H1 (cell line): ENCODE results near the gene NRIP2. TPM values are rescaled to one million over a fixed set of nuclear protein-coding genes. Genes with fewer than 3 reads are reported as not detected.

ENCODE experiments used
- CTCF ChIA-PET: fragments of 300-600 bp; sonication (Branson Sonifier 250); formaldehyde crosslinking; loops from one replicate; lab custom pipeline; 2021; ENCODE audit not compliant: partially characterized antibody; lab: Charles Lee
- POLR2A ChIA-PET: fragments of 300-600 bp; sonication (Branson Sonifier 250); formaldehyde crosslinking; loops from one replicate; lab custom pipeline; 2021; ENCODE audit warnings: inconsistent platforms; ENCODE audit not compliant: partially characterized antibody; lab: Charles Lee
- DNase-seq, 2 experiments: peaks; one replicate each; pipeline versions ENCODE4 v3.0.0 to v3.0.0-alpha.2; 2010 to 2022; ENCODE audit warnings: low spot score in 2 of 2, low read depth in 1 of 2, mixed read lengths in 1 of 2
- FAIRE-seq: peaks from 2 replicates; lab custom pipeline; 2011; peaks lifted over from hg19 to GRCh38; lab: Jason Lieb, UNC
- H2AFZ ChIP-seq: 2 replicates; pipeline ENCODE4 v1.8.1; 2012; ENCODE audit warnings: low read length, inconsistent platforms
- H2AK5ac ChIP-seq: 2 replicates; pipeline ENCODE4 v1.6.1; 2013; ENCODE audit warnings: low read depth, low read length
- H2BK120ac ChIP-seq: replicated peaks from 2 replicates; pipeline ENCODE3; 2013; ENCODE audit warnings: low read depth, low read length, inconsistent platforms
- H2BK12ac ChIP-seq: 2 replicates; pipeline ENCODE4 v1.6.1; 2013; ENCODE audit warnings: low read depth, low read length
- H2BK15ac ChIP-seq: 2 replicates; pipeline ENCODE4 v1.6.1; 2013; ENCODE audit warnings: low read length
- H2BK20ac ChIP-seq: 2 replicates; pipeline ENCODE4 v1.6.1; 2013; ENCODE audit warnings: low read length
- H2BK5ac ChIP-seq: 2 replicates; pipeline ENCODE4 v1.6.1; 2013; ENCODE audit warnings: low read depth, low read length
- H3K14ac ChIP-seq: 2 replicates; pipeline ENCODE4 v1.6.1; 2013; ENCODE audit warnings: inconsistent platforms; ENCODE audit not compliant: insufficient read length
- H3K18ac ChIP-seq: 2 replicates; pipeline ENCODE4 v1.6.1; 2013; ENCODE audit warnings: low read length; ENCODE audit errors: extremely low read depth
- H3K23ac ChIP-seq: 2 replicates; pipeline ENCODE4 v1.6.1; 2013; ENCODE audit warnings: inconsistent platforms; ENCODE audit not compliant: insufficient read length
- H3K23me2 ChIP-seq: 2 replicates; pipeline ENCODE4 v1.6.1; 2013; ENCODE audit warnings: low read depth, low read length
- H3K27ac ChIP-seq: 2 replicates; pipeline ENCODE4 v1.6.1; 2011; ENCODE audit warnings: low read depth, low read length, inconsistent platforms
- H3K27me3 ChIP-seq, 4 experiments: replicated peaks in 1 of 4; 1 replicate in 1 of 4; 2 replicates in 3 of 4; pipeline versions ENCODE4 v1.6.1 to v1.8.1; 2011 to 2013; ENCODE audit warnings: low read length in 3 of 4, mild to moderate bottlenecking in 3 of 4, inconsistent platforms in 2 of 4, mixed read lengths in 2 of 4, moderate library complexity in 1 of 4; ENCODE audit not compliant: control insufficient read depth in 3 of 4, insufficient read depth in 3 of 4; ENCODE audit errors: extremely low read depth in 1 of 4
- H3K36me3 ChIP-seq, 4 experiments: 2 replicates each; pipeline versions ENCODE4 v1.6.1 to v1.8.1; 2011 to 2013; ENCODE audit warnings: mild to moderate bottlenecking in 4 of 4, low read length in 3 of 4, moderate library complexity in 2 of 4, control low read depth in 1 of 4, inconsistent platforms in 1 of 4; ENCODE audit not compliant: insufficient read depth in 4 of 4, control insufficient read depth in 2 of 4
- H3K4ac ChIP-seq: replicated peaks from 2 replicates; pipeline ENCODE3; 2013; ENCODE audit warnings: low read length, low read depth, mixed read lengths, inconsistent platforms; ENCODE audit not compliant: insufficient read length
- H3K4me1 ChIP-seq, 4 experiments: replicated peaks in 1 of 4; 1 replicate in 1 of 4; 2 replicates in 3 of 4; pipeline versions ENCODE4 v1.6.1 to v1.8.1; 2011 to 2013; ENCODE audit warnings: low read length in 3 of 4, inconsistent platforms in 2 of 4, mixed read lengths in 1 of 4; ENCODE audit not compliant: insufficient read depth in 4 of 4, control insufficient read depth in 3 of 4
- H3K4me2 ChIP-seq, 2 experiments: 2 replicates each; pipeline versions ENCODE4 v1.6.1 to v1.8.1; 2011 to 2013; ENCODE audit warnings: low read depth in 2 of 2, low read length in 2 of 2, control low read depth in 1 of 2, inconsistent platforms in 1 of 2, mild to moderate bottlenecking in 1 of 2; ENCODE audit not compliant: insufficient read depth in 1 of 2
- H3K4me3 ChIP-seq, 4 experiments: fragments of 200-600, 300-600 bp in 1 of 4; sonication (generic), shearing (Covaris generic), sonication (Bioruptor Twin) in 1 of 4; 2 replicates each; pipeline versions ENCODE4 v1.5.1 to v1.8.1; 2011 to 2016; ENCODE audit warnings: low read length in 4 of 4, low read depth in 3 of 4, control low read depth in 2 of 4, inconsistent platforms in 2 of 4, mild to moderate bottlenecking in 2 of 4, mixed read lengths in 1 of 4, moderate library complexity in 1 of 4; ENCODE audit not compliant: insufficient read depth in 2 of 4; ENCODE audit errors: extremely low read depth in 1 of 4
- H3K56ac ChIP-seq: replicated peaks from 2 replicates; pipeline ENCODE3; 2013; ENCODE audit warnings: low read depth, mild to moderate bottlenecking, mixed read lengths, low read length, inconsistent platforms; ENCODE audit not compliant: insufficient read length
- H3K79me1 ChIP-seq: 2 replicates; pipeline ENCODE4 v1.6.1; 2013; ENCODE audit warnings: low read depth, low read length, control low read depth
- H3K79me2 ChIP-seq, 2 experiments: 2 replicates each; pipeline versions ENCODE4 v1.6.1 to v1.8.1; 2012 to 2013; ENCODE audit warnings: low read length in 2 of 2, mild to moderate bottlenecking in 2 of 2, inconsistent platforms in 1 of 2; ENCODE audit not compliant: insufficient read depth in 2 of 2, control insufficient read depth in 1 of 2
- H3K9ac ChIP-seq, 4 experiments: replicated peaks in 1 of 4; 1 replicate in 1 of 4; 2 replicates in 3 of 4; pipeline versions ENCODE4 v1.6.1 to v1.8.1; 2011 to 2013; ENCODE audit warnings: low read depth in 3 of 4, low read length in 3 of 4, control low read depth in 2 of 4, mild to moderate bottlenecking in 2 of 4, moderate library complexity in 2 of 4, inconsistent platforms in 1 of 4; ENCODE audit errors: extremely low read depth in 1 of 4
- H3K9me3 ChIP-seq, 2 experiments: 2 replicates each; pipeline versions ENCODE4 v1.6.1 to v1.8.1; 2012 to 2013; ENCODE audit warnings: mild to moderate bottlenecking in 2 of 2, moderate library complexity in 2 of 2, control low read depth in 1 of 2, inconsistent platforms in 1 of 2, low read depth in 1 of 2, low read length in 1 of 2, mixed read lengths in 1 of 2; ENCODE audit not compliant: insufficient read depth in 2 of 2
- H4K20me1 ChIP-seq, 2 experiments: replicated peaks in 1 of 2; 2 replicates each; pipeline versions ENCODE3 to v1.8.1; 2011 to 2013; ENCODE audit warnings: inconsistent platforms in 2 of 2, low read length in 2 of 2, mild to moderate bottlenecking in 1 of 2; ENCODE audit not compliant: insufficient read depth in 2 of 2, control insufficient read depth in 1 of 2
- H4K5ac ChIP-seq: 2 replicates; pipeline ENCODE4 v1.6.1; 2013; ENCODE audit warnings: low read length, low read depth, mixed read lengths, inconsistent platforms; ENCODE audit not compliant: insufficient read length
- H4K8ac ChIP-seq: 2 replicates; pipeline ENCODE4 v1.8.0; 2013; ENCODE audit warnings: mild to moderate bottlenecking, moderate library complexity, low read length, inconsistent platforms; ENCODE audit not compliant: insufficient read depth; ENCODE audit errors: extremely low read depth
- H4K91ac ChIP-seq: replicated peaks from 2 replicates; pipeline ENCODE3; 2013; ENCODE audit warnings: low read length, mixed read lengths, inconsistent platforms; ENCODE audit not compliant: insufficient read length
- CBX5 ChIP-seq: fragments of 300-800, 300-1000 bp; sonication (generic); IDR thresholded peaks from 2 replicates; pipeline ENCODE4 v1.7.1; 2016; ENCODE audit warnings: antibody characterized with exemption, low read length, low read depth
- KDM4A ChIP-seq: IDR thresholded peaks from one replicate; pipeline ENCODE4 v1.7.1; 2012; ENCODE audit warnings: low read depth, mild to moderate bottlenecking, moderate library complexity, low read length, inconsistent platforms; ENCODE audit not compliant: severe bottlenecking
- SIX5 ChIP-seq: IDR thresholded peaks from 2 replicates; pipeline ENCODE4 v1.6.1; 2011; ENCODE audit warnings: mild to moderate bottlenecking, low read depth, low read length
- SP1 ChIP-seq: IDR thresholded peaks from 2 replicates; pipeline ENCODE4 v1.6.1; 2011; ENCODE audit warnings: low read depth, low read length
- TAF7 ChIP-seq: optimal IDR thresholded peaks from 2 replicates; pipeline ENCODE3; 2011; ENCODE audit warnings: low read depth, mild to moderate bottlenecking, inconsistent platforms, low read length, moderate library complexity, borderline replicate concordance
- WGBS, 2 experiments: shearing (Covaris generic) in 1 of 2; methylation state at CpG; one replicate each; pipeline versions ENCODE4 v1.1.6 to v1.1.7; 2013 to 2015; ENCODE audit warnings: low lambda C conversion rate in 2 of 2, mixed read lengths in 2 of 2, inconsistent platforms in 1 of 2, low coverage in 1 of 2, missing lambda C conversion rate in 1 of 2; ENCODE audit not compliant: insufficient replicate concordance in 2 of 2, insufficient coverage in 1 of 2, insufficient read length in 1 of 2; ENCODE audit errors: extremely low coverage in 1 of 2, missing lambda C conversion rate in 1 of 2; 5-methylcytosine and 5-hydroxymethylcytosine counted together
- polyA plus RNA-seq, 7 experiments: library from polyadenylated mRNA; depleted of rRNA in 3 of 7; stranded (reverse) in 5 of 7; unstranded in 2 of 7; fragments of >200 nt in 5 of 7; fragments of 200-250 nt in 2 of 7; gene quantifications; 1 replicate in 5 of 7; 2 replicates in 1 of 7; 4 replicates in 1 of 7; pipeline versions ENCODE4 v1.2.1 to v1.2.3, GENCODE V29; 2011 to 2013; ENCODE audit warnings: missing spikeins in 2 of 7, mixed read lengths in 2 of 7
- total RNA-seq: library from RNA; stranded (reverse); fragmentation: NEBNext Ultra II Directional; extraction: Animal tissue kit (Norgen Biotek cat#: 25700); gene quantifications from 2 replicates; pipeline ENCODE4 v1.2.1, GENCODE V29; 2021
- TF ChIP-seq, protein P1 (sequence below), 3 experiments: IDR thresholded peaks; 1 replicate in 2 of 3; 2 replicates in 1 of 3; pipeline versions ENCODE4 v1.5.1 to v1.6.1; 2011; ENCODE audit warnings: low read length in 3 of 3, mild to moderate bottlenecking in 3 of 3, inconsistent platforms in 2 of 3, low read depth in 1 of 3, moderate library complexity in 1 of 3; ENCODE audit not compliant: insufficient read depth in 1 of 3; ENCODE audit errors: control extremely low read depth in 1 of 3
- TF ChIP-seq, protein P2 (sequence below): IDR thresholded peaks from 2 replicates; pipeline ENCODE4 v1.6.1; 2012; ENCODE audit warnings: inconsistent platforms

The NRIP2 gene
- total and polyA plus RNA-seq, 2 of the 8 experiments (the other 6 are each of a cell fraction or from before 2014, with no cell fraction given) = 0.06 TPM; not detected in 1

DNA sequence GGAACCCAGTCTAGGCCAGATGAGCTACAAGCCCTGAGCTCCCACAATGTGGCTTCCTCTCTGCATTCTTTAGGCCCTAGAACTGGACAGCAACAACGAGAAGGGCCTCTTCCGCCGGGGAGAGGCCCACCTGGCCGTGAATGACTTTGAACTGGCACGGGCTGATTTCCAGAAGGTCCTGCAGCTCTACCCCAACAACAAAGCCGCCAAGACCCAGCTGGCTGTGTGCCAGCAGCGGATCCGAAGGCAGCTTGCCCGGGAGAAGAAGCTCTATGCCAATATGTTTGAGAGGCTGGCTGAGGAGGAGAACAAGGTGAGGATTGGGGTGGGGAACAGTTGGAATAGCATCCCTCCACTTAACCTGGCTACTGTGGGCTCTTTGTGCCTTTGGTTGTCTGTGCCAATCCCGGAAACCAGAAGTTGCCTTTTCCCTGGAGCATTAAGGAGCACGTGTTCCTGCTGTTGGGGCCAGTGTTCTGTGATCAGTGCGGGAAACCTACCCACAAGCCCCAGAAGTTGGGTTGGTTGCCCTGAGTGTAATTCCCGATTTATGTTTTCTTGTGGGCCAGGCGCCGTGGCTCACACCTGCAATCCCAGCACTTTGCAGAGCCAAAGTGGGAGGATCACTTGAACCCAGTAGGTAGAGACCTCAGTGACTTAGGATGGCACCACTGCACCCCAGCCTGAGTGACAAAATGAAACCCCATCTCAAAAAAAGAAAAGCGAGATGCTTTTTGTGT lies 33.6 kb downstream of the NRIP2 start:
- no peak overlapping the region for H3K4me2 ChIP-seq

More for the DNA sequence above, 33.6 kb downstream of the NRIP2 start:
- FAIRE-seq (no peak), DNase-seq (no peak)
- no peak overlapping the region for H2BK12ac ChIP-seq
- ChIA-PET CTCF (interaction anchor here (0.6 to 3.2 kb wide), 2 partner anchors 9 to 17 kb away, joined by 3 to 12 read pairs; no protein-coding TSS in a partner anchor), POLR2A (interaction anchor here (1.1 to 3.8 kb wide), 8 partner anchors 9 to 63 kb away, joined by 3 to 15 read pairs (median 4); partner anchors contain the start of gene ITFG2)
- H4K20me1 ChIP-seq = peaks cover 12 to 32% of the 10 kb centered on the region in 2 experiments
- H2BK15ac ChIP-seq = no peak overlapping the region
- peaks cover 0 to 21% of the 10 kb centered on the region in 2 experiments; a peak in 2 of 4 replicates for H3K79me2 ChIP-seq
- H2BK120ac ChIP-seq = no peak overlapping the region
- TF ChIP-seq KDM4A = no peak
- TF ChIP-seq, protein P1, sequence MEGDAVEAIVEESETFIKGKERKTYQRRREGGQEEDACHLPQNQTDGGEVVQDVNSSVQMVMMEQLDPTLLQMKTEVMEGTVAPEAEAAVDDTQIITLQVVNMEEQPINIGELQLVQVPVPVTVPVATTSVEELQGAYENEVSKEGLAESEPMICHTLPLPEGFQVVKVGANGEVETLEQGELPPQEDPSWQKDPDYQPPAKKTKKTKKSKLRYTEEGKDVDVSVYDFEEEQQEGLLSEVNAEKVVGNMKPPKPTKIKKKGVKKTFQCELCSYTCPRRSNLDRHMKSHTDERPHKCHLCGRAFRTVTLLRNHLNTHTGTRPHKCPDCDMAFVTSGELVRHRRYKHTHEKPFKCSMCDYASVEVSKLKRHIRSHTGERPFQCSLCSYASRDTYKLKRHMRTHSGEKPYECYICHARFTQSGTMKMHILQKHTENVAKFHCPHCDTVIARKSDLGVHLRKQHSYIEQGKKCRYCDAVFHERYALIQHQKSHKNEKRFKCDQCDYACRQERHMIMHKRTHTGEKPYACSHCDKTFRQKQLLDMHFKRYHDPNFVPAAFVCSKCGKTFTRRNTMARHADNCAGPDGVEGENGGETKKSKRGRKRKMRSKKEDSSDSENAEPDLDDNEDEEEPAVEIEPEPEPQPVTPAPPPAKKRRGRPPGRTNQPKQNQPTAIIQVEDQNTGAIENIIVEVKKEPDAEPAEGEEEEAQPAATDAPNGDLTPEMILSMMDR (IDR thresholded peaks at IDR 0.05; ENCODE audit: control extremely low read depth in 1 of 3, insufficient read depth in 1 of 3, low read depth in 1 of 3, low read length in 3 of 3) = no peak
- TF ChIP-seq CBX5 = no peak
- TF ChIP-seq, protein P2, sequence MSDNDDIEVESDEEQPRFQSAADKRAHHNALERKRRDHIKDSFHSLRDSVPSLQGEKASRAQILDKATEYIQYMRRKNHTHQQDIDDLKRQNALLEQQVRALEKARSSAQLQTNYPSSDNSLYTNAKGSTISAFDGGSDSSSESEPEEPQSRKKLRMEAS = no peak
- TF ChIP-seq SIX5 = no peak
- TF ChIP-seq TAF7 = no peak
- no peak for TF ChIP-seq SP1
- 90% methylated on average over 15 of the region's 16 CpGs; no CpG with 5 or more reads in 1 of the 2 experiments for WGBS, 2 experiments
- H3K4me1 ChIP-seq = no peaks in the 10 kb centered on the region; a peak in 1 of 7 replicates
- H4K8ac ChIP-seq = no peak overlapping the region
- no peak overlapping the region for H2AFZ ChIP-seq
- H3K18ac ChIP-seq = no peak overlapping the region
- no peak overlapping the region for H4K91ac ChIP-seq
- H3K9ac ChIP-seq = no peak overlapping the region
- H3K9me3 ChIP-seq = no peaks in the 10 kb centered on the region
- H3K14ac ChIP-seq = no peak overlapping the region
- H2BK20ac ChIP-seq = no peak overlapping the region
- H3K79me1 ChIP-seq = peaks cover 5% of the 10 kb centered on the region; the same call in 1 of the 2 replicates
- no peak overlapping the region for H2AK5ac ChIP-seq
- H3K4me3 ChIP-seq = no peak overlapping the region
- no peak overlapping the region for H3K23ac ChIP-seq
- peaks cover under 1% of the 10 kb centered on the region; the same call in 1 of the 2 replicates for H3K23me2 ChIP-seq
- no peak overlapping the region for H3K56ac ChIP-seq
- H4K5ac ChIP-seq = no peak overlapping the region
- H3K27me3 ChIP-seq = no peaks in the 10 kb centered on the region
- H3K36me3 ChIP-seq = peaks cover 50 to 92% (median 72%) of the 10 kb centered on the region in 4 experiments
- H3K4ac ChIP-seq = no peak overlapping the region
- no peak overlapping the region for H2BK5ac ChIP-seq
- H3K27ac ChIP-seq = no peak overlapping the region
